Mesothelial cell of epicardium (in vitro differentiated cells): ENCODE measurements around the gene FECH. TPM values are rescaled to one million over a fixed set of nuclear protein-coding genes. Genes with fewer than 3 reads are reported as not detected.

Experiments
- DNase-seq, 2 experiments: peaks; one replicate each; pipeline ENCODE4 v3.0.0; 2021; ENCODE audit warnings: low spot score in 2 of 2; ENCODE audit not compliant: unreplicated experiment in 2 of 2
- H3K27ac Mint-ChIP-seq: 2 replicates; pipeline ENCODE4 v1.8.0; 2021; ENCODE audit warnings: mixed read lengths
- H3K27me3 Mint-ChIP-seq: 2 replicates; pipeline ENCODE4 v1.8.0; 2021; ENCODE audit warnings: low read depth, mixed read lengths
- H3K36me3 Mint-ChIP-seq: 2 replicates; pipeline ENCODE4 v1.8.0; 2021; ENCODE audit warnings: mixed read lengths
- H3K4me1 Mint-ChIP-seq: 2 replicates; pipeline ENCODE4 v1.8.0; 2021; ENCODE audit warnings: mixed read lengths
- H3K4me3 Mint-ChIP-seq: 2 replicates; pipeline ENCODE4 v1.8.0; 2021; ENCODE audit warnings: mild to moderate bottlenecking, moderate library complexity, mixed read lengths
- H3K9me3 Mint-ChIP-seq: 2 replicates; pipeline ENCODE4 v1.8.0; 2021; ENCODE audit warnings: mixed read lengths
- CTCF ChIP-seq: fragments of 200-600 bp; sonication (generic); IDR thresholded peaks from one replicate; pipeline ENCODE4 v1.5.0; 2021; ENCODE audit warnings: antibody characterized with exemption; ENCODE audit not compliant: unreplicated experiment
- total RNA-seq: library from RNA; stranded (reverse); gene quantifications from 3 replicates; pipeline ENCODE4 v1.2.1, GENCODE V29; 2021

The FECH gene
- total RNA-seq, 1 donor from 2014 or later: 29.4 TPM

GRCh38 chr18:57550510-57550909 lies 36.0 kb downstream of the FECH start:
- no peak for DNase-seq
- Mint-ChIP-seq H3K36me3 (peaks cover 13% of the 10 kb centered on the region), H3K4me3 (no peak overlapping the region), H3K27me3 (no peaks in the 10 kb centered on the region), H3K9me3 (no peaks in the 10 kb centered on the region), H3K27ac (no peak overlapping the region), H3K4me1 (no peaks in the 10 kb centered on the region)
- TF ChIP-seq CTCF: no peak

- TF ChIP-seq CTCF: no peak
- H3K27ac Mint-ChIP-seq: no peak overlapping the region
- peaks cover 7% of the 10 kb centered on the region for H3K4me1 Mint-ChIP-seq
- peaks cover 8% of the 10 kb centered on the region for H3K36me3 Mint-ChIP-seq
- no peak overlapping the region for H3K4me3 Mint-ChIP-seq
- H3K27me3 Mint-ChIP-seq: no peaks in the 10 kb centered on the region
- no peak for DNase-seq
- no peaks in the 10 kb centered on the region for H3K9me3 Mint-ChIP-seq
Measured at GRCh38 chr18:57547260-57547659, 39.2 kb downstream of the FECH start.

- Mint-ChIP-seq H3K4me1 (peaks cover 7% of the 10 kb centered on the region), H3K4me3 (no peak overlapping the region), H3K9me3 (no peaks in the 10 kb centered on the region), H3K27me3 (no peaks in the 10 kb centered on the region), H3K36me3 (peaks cover 3% of the 10 kb centered on the region), H3K27ac (no peak overlapping the region)
- DNase-seq: no peak
- no peak for TF ChIP-seq CTCF
Measured at GRCh38 chr18:57544936-57545660, 41.4 kb downstream of the FECH start.

GRCh38 chr18:57543560-57543959 lies 42.9 kb downstream of the FECH start:
- Mint-ChIP-seq H3K27ac (no peak overlapping the region), H3K4me1 (peaks cover 7% of the 10 kb centered on the region), H3K4me3 (no peak overlapping the region), H3K27me3 (no peaks in the 10 kb centered on the region), H3K36me3 (peaks cover 3% of the 10 kb centered on the region), H3K9me3 (no peaks in the 10 kb centered on the region)
- TF ChIP-seq CTCF: no peak
- DNase-seq: no peak

- Mint-ChIP-seq H3K36me3 (peaks cover 3% of the 10 kb centered on the region), H3K9me3 (no peaks in the 10 kb centered on the region), H3K27ac (peak overlapping the region; percentile 45), H3K27me3 (no peaks in the 10 kb centered on the region), H3K4me1 (peaks cover 7% of the 10 kb centered on the region), H3K4me3 (no peak overlapping the region)
- no peak for TF ChIP-seq CTCF
- DNase-seq: no peak
Measured at GRCh38 chr18:57542812-57543427, 43.6 kb downstream of the FECH start.
